SK-N-MC (cell line): ENCODE data around the gene PARP15.

ENCODE experiments used
- DNase-seq: peaks from one replicate; pipeline ENCODE4 v3.0.0-alpha.2; 2011; ENCODE audit warnings: low read depth, low spot score
- H3K27ac ChIP-seq: fragments of 200-600 bp; sonication (generic); 2 replicates; pipeline ENCODE4 v1.5.1; 2016; ENCODE audit warnings: mixed run types
- H3K36me3 ChIP-seq: fragments of 200-600 bp; sonication (generic); 2 replicates; pipeline ENCODE4 v1.6.1; 2017; ENCODE audit warnings: antibody characterized with exemption, low read length, mixed read lengths; ENCODE audit not compliant: insufficient read depth
- H3K4me3 ChIP-seq: fragments of 200-600 bp; sonication (generic); 2 replicates; pipeline ENCODE4 v1.5.1; 2016
- H3K9ac ChIP-seq: fragments of 200-600 bp; sonication (generic); 2 replicates; pipeline ENCODE4 v1.8.0; 2017; ENCODE audit warnings: mixed run types, mixed read lengths; ENCODE audit not compliant: insufficient read length
- H3K9me3 ChIP-seq: fragments of 200-600 bp; sonication (generic); 2 replicates; pipeline ENCODE4 v1.6.1; 2017; ENCODE audit warnings: low read depth, mild to moderate bottlenecking, antibody characterized with exemption, low read length, moderate library complexity, mixed read lengths
- EZH2 ChIP-seq: fragments of 200-600 bp; sonication (generic); IDR thresholded peaks from one replicate; pipeline ENCODE4 v1.6.1; 2017; ENCODE audit warnings: antibody characterized with exemption
- FOXP2 ChIP-seq: optimal IDR thresholded peaks from 2 replicates; pipeline ENCODE3; 2011; ENCODE audit warnings: mild to moderate bottlenecking, moderate library complexity; ENCODE audit not compliant: insufficient read depth; ENCODE audit errors: extremely low read length, control extremely low read depth
- POLR2AphosphoS5 ChIP-seq: IDR thresholded peaks from 2 replicates; pipeline ENCODE4 v1.6.1; 2012; ENCODE audit warnings: mild to moderate bottlenecking, low read depth, low read length, borderline replicate concordance

The PARP15 gene

GRCh38 chr3:122577409-122578031, at the start of gene PARP15:
TSS of gene PARP15 (plus strand) at chr3:122577650. CDS start at chr3:122577668, 18 bp downstream.
- Histone ChIP-seq H3K27ac (no peak within 1 kb of the TSS), H3K9ac (no peak within 1 kb of the TSS), H3K4me3 (no peak within 1 kb of the TSS), H3K36me3 (no peaks in the 10 kb centered on the region), H3K9me3 (no peaks in the 10 kb centered on the region; the same call in 1 of the 2 replicates)
- no peak for DNase-seq
- TF ChIP-seq FOXP2 (no peak), EZH2 (no peak), POLR2AphosphoS5 (no peak)

- no peak overlapping the region for H3K4me3 ChIP-seq
- H3K9ac ChIP-seq, result no peak overlapping the region
- no peak for TF ChIP-seq POLR2AphosphoS5
- TF ChIP-seq FOXP2, result no peak
- TF ChIP-seq EZH2, result no peak
- H3K27ac ChIP-seq, result no peak overlapping the region
- no peak for DNase-seq
- H3K9me3 ChIP-seq, result no peaks in the 10 kb centered on the region
- H3K36me3 ChIP-seq, result no peaks in the 10 kb centered on the region
These were observed 47.3 kb upstream of the PARP15 start for GRCh38 chr3:122530164-122530563.

DNA sequence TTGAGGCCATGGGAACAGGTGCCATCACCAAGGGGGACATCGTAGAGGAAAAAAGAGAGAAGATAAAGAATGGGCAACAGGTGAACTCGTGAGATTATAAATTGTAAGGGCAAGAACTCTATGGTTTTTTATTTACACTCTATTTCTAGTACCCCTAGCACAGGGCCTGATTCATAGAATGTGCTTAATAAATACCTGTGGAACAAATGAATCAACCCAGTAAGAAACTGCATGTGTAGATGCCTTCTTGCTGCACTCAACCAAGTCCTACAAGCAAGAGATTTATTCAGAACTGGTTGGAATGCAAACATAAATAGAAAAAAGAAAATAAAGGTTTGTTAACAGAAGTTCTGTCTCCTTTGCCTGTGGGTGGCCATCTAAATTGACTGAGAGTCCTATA, 44.0 kb upstream of the PARP15 start:
- no peak for TF ChIP-seq FOXP2
- TF ChIP-seq POLR2AphosphoS5, result no peak
- no peak for TF ChIP-seq EZH2
- Histone ChIP-seq H3K27ac (no peak overlapping the region), H3K36me3 (no peaks in the 10 kb centered on the region)

DNA sequence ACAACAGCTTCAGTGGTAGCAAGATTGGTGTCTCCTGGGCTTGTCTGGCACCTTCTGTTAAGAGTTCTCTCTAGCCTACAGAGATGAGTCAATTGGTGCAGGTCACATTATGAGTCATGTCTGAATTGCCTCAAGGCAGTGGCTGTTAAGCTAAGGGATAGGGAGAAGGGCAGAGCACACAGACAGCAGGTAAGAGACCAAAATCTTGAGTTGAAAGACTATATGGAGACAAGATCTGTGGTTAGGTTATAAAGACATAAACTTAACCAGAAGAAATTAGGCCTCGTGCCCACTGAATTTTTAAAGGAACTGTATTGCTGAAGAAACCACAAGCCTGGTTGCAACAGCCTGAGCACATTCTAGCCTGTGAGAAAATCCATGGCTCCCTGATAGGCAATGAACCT, 43.5 kb upstream of the PARP15 start:
- no peaks in the 10 kb centered on the region for H3K9me3 ChIP-seq
- no peak overlapping the region for H3K4me3 ChIP-seq
- H3K36me3 ChIP-seq, result no peaks in the 10 kb centered on the region
- peak; percentile 53 for DNase-seq
- no peak overlapping the region for H3K9ac ChIP-seq
- TF ChIP-seq POLR2AphosphoS5 (no peak), FOXP2 (no peak), EZH2 (no peak)
- H3K27ac ChIP-seq, result no peak overlapping the region

More for the DNA sequence above, 44.0 kb upstream of the PARP15 start:
- Histone ChIP-seq H3K4me3 (no peak overlapping the region), H3K9me3 (no peaks in the 10 kb centered on the region), H3K9ac (no peak overlapping the region)
- DNase-seq, result no peak

GRCh38 chr3:122535964-122536631, 41.4 kb upstream of the PARP15 start:
- DNase-seq, result no peak
- no peaks in the 10 kb centered on the region for H3K36me3 ChIP-seq
- no peak overlapping the region for H3K4me3 ChIP-seq
- H3K9me3 ChIP-seq, result no peaks in the 10 kb centered on the region
- no peak for TF ChIP-seq FOXP2
- no peak for TF ChIP-seq EZH2
- TF ChIP-seq POLR2AphosphoS5, result no peak
- H3K27ac ChIP-seq, result no peak overlapping the region
- H3K9ac ChIP-seq, result no peak overlapping the region

DNA sequence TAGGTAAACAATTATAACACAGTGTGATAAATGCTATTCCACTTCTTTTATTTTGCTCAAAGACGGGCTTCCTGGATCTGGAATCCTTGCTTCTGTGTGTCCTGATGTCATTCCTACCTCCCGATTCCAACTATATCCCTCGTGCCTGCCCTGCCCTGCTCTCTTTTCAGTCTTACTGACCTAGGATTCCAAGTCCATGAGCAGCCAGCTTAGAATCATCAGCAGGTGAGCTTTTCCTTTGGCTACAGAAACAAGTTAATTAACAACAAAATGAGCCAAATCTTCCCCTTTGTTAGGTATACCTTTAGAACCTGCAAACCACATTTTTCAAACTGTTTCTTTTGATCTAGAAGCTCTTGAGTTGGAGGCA, 40.8 kb upstream of the PARP15 start:
- no peaks in the 10 kb centered on the region for H3K36me3 ChIP-seq
- H3K27ac ChIP-seq, result no peak overlapping the region
- TF ChIP-seq POLR2AphosphoS5 (no peak), FOXP2 (no peak), EZH2 (no peak)
- DNase-seq, result no peak
- no peak overlapping the region for H3K9ac ChIP-seq
- H3K9me3 ChIP-seq, result no peaks in the 10 kb centered on the region
- no peak overlapping the region for H3K4me3 ChIP-seq

DNA sequence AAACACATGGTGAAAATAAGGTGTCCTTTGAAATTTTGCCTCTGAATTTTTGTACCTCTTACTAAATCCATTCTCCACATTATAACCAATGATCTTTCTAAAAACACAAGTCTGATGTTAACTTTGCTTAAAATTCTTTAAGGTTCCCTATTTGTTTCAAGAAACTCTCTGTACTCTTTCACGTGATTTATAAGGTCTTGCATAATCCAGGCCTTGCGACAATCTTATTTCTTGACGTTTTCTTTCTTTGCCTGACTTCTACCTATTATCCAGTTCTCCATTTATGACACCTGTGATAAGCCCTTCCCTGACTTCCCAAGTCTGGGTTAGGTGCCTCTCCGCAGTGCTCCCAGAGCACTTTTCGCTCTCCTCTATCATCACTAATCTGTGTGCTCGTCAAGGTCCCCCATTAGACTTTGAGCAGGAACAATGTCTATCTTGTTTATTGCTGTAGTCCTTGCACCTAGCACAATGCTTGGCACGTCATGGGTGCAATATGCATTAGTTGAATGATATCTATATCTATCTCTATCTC, 38.4 kb upstream of the PARP15 start:
- Histone ChIP-seq H3K27ac (no peak overlapping the region), H3K4me3 (no peak overlapping the region), H3K36me3 (no peaks in the 10 kb centered on the region), H3K9ac (no peak overlapping the region), H3K9me3 (no peaks in the 10 kb centered on the region)
- DNase-seq, result no peak
- TF ChIP-seq FOXP2 (no peak), POLR2AphosphoS5 (no peak), EZH2 (no peak)

- Histone ChIP-seq H3K36me3 (no peaks in the 10 kb centered on the region), H3K27ac (no peak overlapping the region), H3K9me3 (no peaks in the 10 kb centered on the region), H3K4me3 (no peak overlapping the region), H3K9ac (no peak overlapping the region)
- DNase-seq, result no peak
- TF ChIP-seq POLR2AphosphoS5, result no peak
- no peak for TF ChIP-seq EZH2
- TF ChIP-seq FOXP2, result no peak
These were observed 31.3 kb upstream of the PARP15 start for GRCh38 chr3:122546151-122546550.
